HepG2 (cell line): ENCODE results near the gene HTR1D. TPM values are rescaled to one million over a fixed set of nuclear protein-coding genes. Genes with fewer than 3 reads are reported as not detected.
A peak's percentile ranks its signal among the peaks of the same experiment; 100 is the strongest.

Experiments used
- AKNA ChIP-seq: sonication (generic); formaldehyde crosslinking; IDR thresholded peaks from 2 replicates; pipeline ENCODE4 v1.4.0; 2020; ENCODE audit warnings: missing genetic modification reagents, borderline replicate concordance
- CEBPB ChIP-seq: IDR thresholded peaks from 2 replicates; pipeline ENCODE4 v1.6.1; 2011; ENCODE audit warnings: low read depth, low read length, improper control_type of control experiment, borderline replicate concordance
- CENPT ChIP-seq: sonication (generic); formaldehyde crosslinking; IDR thresholded peaks from 2 replicates; pipeline ENCODE4 v1.8.0; 2022; ENCODE audit warnings: low read depth, mild to moderate bottlenecking, moderate library complexity, missing genetic modification reagents
- DMAP1 ChIP-seq: IDR thresholded peaks from 2 replicates; pipeline ENCODE4 v1.6.1; 2016
- EHMT2 ChIP-seq: fragments of 200-600 bp; sonication (generic); IDR thresholded peaks from 2 replicates; pipeline ENCODE4 v1.7.0; 2017; ENCODE audit warnings: antibody characterized with exemption, low read depth, low read length, borderline replicate concordance
- HDAC2 ChIP-seq: sonication (generic); formaldehyde crosslinking; IDR thresholded peaks from 2 replicates; pipeline ENCODE4 v1.4.0; 2020; ENCODE audit warnings: missing genetic modification reagents
- MEF2D ChIP-seq: sonication (generic); formaldehyde crosslinking; IDR thresholded peaks from 2 replicates; pipeline ENCODE4 v1.5.1; 2020; ENCODE audit warnings: mild to moderate bottlenecking, missing genetic modification reagents
- PAXIP1 ChIP-seq: sonication (generic); formaldehyde crosslinking; conservative IDR thresholded peaks from 2 replicates; pipeline ENCODE4 v1.4.0; 2020; ENCODE audit warnings: mild to moderate bottlenecking, missing genetic modification reagents, moderate library complexity
- RFXANK ChIP-seq: IDR thresholded peaks from 2 replicates; pipeline ENCODE4 v1.6.1; 2016
- SNAPC5 ChIP-seq: sonication (generic); formaldehyde crosslinking; IDR thresholded peaks from 2 replicates; pipeline ENCODE4 v1.8.1; 2023; ENCODE audit warnings: mild to moderate bottlenecking, missing genetic modification reagents, borderline replicate concordance
- SP1 ChIP-seq, 2 experiments: fragments of 450-650 bp in 1 of 2; sonication (generic) in 1 of 2; formaldehyde crosslinking in 1 of 2; IDR thresholded peaks; 2 replicates each; pipeline versions ENCODE4 v1.4.0 to v1.6.1; 2016 to 2020; ENCODE audit warnings: missing genetic modification reagents in 1 of 2
- ZNF10 ChIP-seq: sonication (generic); formaldehyde crosslinking; IDR thresholded peaks from 2 replicates; pipeline ENCODE4 v1.4.0; 2020; ENCODE audit warnings: mild to moderate bottlenecking, low read depth, missing genetic modification reagents, borderline replicate concordance
- ZNF546 ChIP-seq: sonication (generic); formaldehyde crosslinking; conservative IDR thresholded peaks from 2 replicates; pipeline ENCODE4 v1.8.1; 2023; ENCODE audit warnings: mild to moderate bottlenecking, missing genetic modification reagents
- ZNF639 ChIP-seq: conservative IDR thresholded peaks from 2 replicates; pipeline ENCODE4 v1.6.1; 2018; ENCODE audit warnings: missing genetic modification reagents
- ZNF709 ChIP-seq: sonication (generic); formaldehyde crosslinking; IDR thresholded peaks from 2 replicates; pipeline ENCODE4 v1.5.0; 2020; ENCODE audit warnings: mild to moderate bottlenecking, missing genetic modification reagents
- ZNF773 ChIP-seq: sonication (generic); formaldehyde crosslinking; IDR thresholded peaks from 2 replicates; pipeline ENCODE4 v1.4.0; 2020; ENCODE audit warnings: missing genetic modification reagents, borderline replicate concordance
- ZNF878 ChIP-seq: sonication (generic); formaldehyde crosslinking; IDR thresholded peaks from 2 replicates; pipeline ENCODE4 v1.8.1; 2023; ENCODE audit warnings: mild to moderate bottlenecking, missing genetic modification reagents, moderate library complexity
- ZSCAN21 ChIP-seq: sonication (generic); formaldehyde crosslinking; IDR thresholded peaks from 2 replicates; pipeline ENCODE4 v1.8.0; 2022; ENCODE audit warnings: mild to moderate bottlenecking, missing genetic modification reagents, moderate library complexity, borderline replicate concordance
- polyA plus RNA-seq, 8 experiments: library from polyadenylated mRNA; depleted of rRNA in 3 of 8; stranded (reverse) in 7 of 8; unstranded in 1 of 8; fragments of >200 nt; fragmentation: Illumina TruSeq in 4 of 8; extraction: Trizol in 4 of 8; gene quantifications; 2 replicates each; pipeline versions ENCODE4 v1.2.1 to v1.2.3, GENCODE V29; 2011 to 2016; ENCODE audit warnings: low read depth in 4 of 8, missing spikeins in 1 of 8, mixed read lengths in 1 of 8; ENCODE audit not compliant: insufficient read depth in 1 of 8
- total RNA-seq, 5 experiments: library from RNA; depleted of rRNA; stranded (reverse); fragments of >200 nt; fragmentation: Illumina TruSeq; extraction: Trizol; gene quantifications; 2 replicates each; pipeline ENCODE4 v1.2.3, GENCODE V29; 2016; ENCODE audit warnings: low read depth in 1 of 5

Gene HTR1D
- total and polyA plus RNA-seq, 2 of the 13 experiments (the other 11 are each of a cell fraction or from before 2014, with no cell fraction given) = 0.04 to 0.07 TPM

GRCh38 chr1:23187637-23188036 is 29.7 kb downstream of the HTR1D start (continued):
- TF ChIP-seq AKNA (CRISPR knock-in tag) (no peak), ZNF639 (CRISPR knock-in tag) (no peak), CENPT (CRISPR knock-in tag) (no peak), ZNF546 (CRISPR knock-in tag) (0 out of 2 replicates have a peak, but pooled peaks have one; percentile 46), CEBPB (peak; percentile 46; the same call in 1 of the 2 replicates), ZSCAN21 (peak; percentile 65; the same call in 1 of the 2 replicates), ZNF878 (CRISPR knock-in tag) (no peak), MEF2D (peak; percentile 86), SNAPC5 (CRISPR knock-in tag) (no peak), ZNF709 (CRISPR knock-in tag) (no peak), HDAC2 (CRISPR knock-in tag) (peak; percentile 84), ZNF10 (CRISPR knock-in tag) (no peak), RFXANK (no peak), DMAP1 (CRISPR knock-in tag) (peak; percentile 56), PAXIP1 (CRISPR knock-in tag) (peak; percentile 97), ZNF773 (CRISPR knock-in tag) (no peak), EHMT2 (peak; percentile 59; the same call in 1 of the 2 replicates), SP1 (IDR thresholded peaks at IDR 0.05) (no peak), SP1 (CRISPR knock-in tag; IDR thresholded peaks at IDR 0.05) (peak; percentile 47; the same call in 1 of the 2 replicates)
